Trophoblast cell (in vitro differentiated cells and primary cell): ENCODE data around the gene DLGAP1.

ENCODE experiments used
- DNase-seq, 2 donors: peaks; one replicate each; pipeline ENCODE4 v3.0.0-alpha.2; 2016
- H2AFZ ChIP-seq: 2 replicates; pipeline ENCODE4 v1.6.1; 2013; ENCODE audit warnings: low read length, moderate library complexity, mild to moderate bottlenecking; ENCODE audit not compliant: insufficient read depth, poor library complexity
- H2AK5ac ChIP-seq: 2 replicates; pipeline ENCODE4 v1.6.1; 2013; ENCODE audit warnings: mild to moderate bottlenecking, low read length
- H2BK120ac ChIP-seq: 2 replicates; pipeline ENCODE4 v1.6.1; 2013; ENCODE audit warnings: low read length, mild to moderate bottlenecking, moderate library complexity; ENCODE audit not compliant: insufficient read depth, poor library complexity
- H2BK12ac ChIP-seq: 2 replicates; pipeline ENCODE4 v1.6.1; 2013; ENCODE audit warnings: mild to moderate bottlenecking, low read length, moderate library complexity
- H2BK5ac ChIP-seq: 2 replicates; pipeline ENCODE4 v1.6.1; 2013; ENCODE audit warnings: low read length, low read depth, moderate library complexity, mild to moderate bottlenecking; ENCODE audit not compliant: poor library complexity
- H3K14ac ChIP-seq: 2 replicates; pipeline ENCODE4 v1.6.1; 2013; ENCODE audit warnings: mild to moderate bottlenecking, low read length
- H3K18ac ChIP-seq: 2 replicates; pipeline ENCODE4 v1.6.1; 2013; ENCODE audit warnings: mild to moderate bottlenecking, low read length
- H3K23ac ChIP-seq: 2 replicates; pipeline ENCODE4 v1.6.1; 2013; ENCODE audit warnings: low read length
- H3K27ac ChIP-seq: 2 replicates; pipeline ENCODE4 v1.5.1; 2013; ENCODE audit warnings: low read depth, mild to moderate bottlenecking, inconsistent platforms, low read length, moderate library complexity
- H3K27me3 ChIP-seq: 2 replicates; pipeline ENCODE4 v1.6.1; 2013; ENCODE audit warnings: inconsistent platforms, mild to moderate bottlenecking, low read length, moderate library complexity; ENCODE audit not compliant: insufficient read depth
- H3K36me3 ChIP-seq, 2 experiments: 1 replicate in 1 of 2; 2 replicates in 1 of 2; pipeline ENCODE4 v1.6.1; 2013; ENCODE audit warnings: low read length in 2 of 2, mild to moderate bottlenecking in 2 of 2, moderate library complexity in 1 of 2; ENCODE audit not compliant: insufficient read depth in 2 of 2, control insufficient read depth in 1 of 2
- H3K4ac ChIP-seq: 2 replicates; pipeline ENCODE4 v1.6.1; 2013; ENCODE audit warnings: low read depth, mild to moderate bottlenecking, low read length, moderate library complexity
- H3K4me1 ChIP-seq, 2 experiments: 1 replicate in 1 of 2; 2 replicates in 1 of 2; pipeline ENCODE4 v1.6.1; 2013; ENCODE audit warnings: low read length in 2 of 2, mild to moderate bottlenecking in 2 of 2, moderate library complexity in 1 of 2; ENCODE audit not compliant: insufficient read depth in 2 of 2, control insufficient read depth in 1 of 2
- H3K4me2 ChIP-seq: 2 replicates; pipeline ENCODE4 v1.6.1; 2013; ENCODE audit warnings: inconsistent platforms, mild to moderate bottlenecking, low read length, moderate library complexity
- H3K4me3 ChIP-seq: 2 replicates; pipeline ENCODE4 v1.5.1; 2013; ENCODE audit warnings: mild to moderate bottlenecking, low read depth, low read length, inconsistent platforms
- H3K79me1 ChIP-seq: one replicate; pipeline ENCODE4 v1.6.1; 2013; ENCODE audit warnings: low read length
- H3K79me2 ChIP-seq: 2 replicates; pipeline ENCODE4 v1.6.1; 2013; ENCODE audit warnings: low read length, mild to moderate bottlenecking; ENCODE audit not compliant: control insufficient read depth, insufficient read depth, poor library complexity
- H3K9ac ChIP-seq: 2 replicates; pipeline ENCODE4 v1.6.1; 2013; ENCODE audit warnings: mild to moderate bottlenecking, low read length
- H3K9me3 ChIP-seq: 2 replicates; pipeline ENCODE4 v1.6.1; 2013; ENCODE audit warnings: low read depth, mild to moderate bottlenecking, control low read depth, inconsistent platforms, low read length; ENCODE audit not compliant: insufficient read depth
- H4K12ac ChIP-seq: 2 replicates; pipeline ENCODE4 v1.6.1; 2013; ENCODE audit warnings: low read depth, mild to moderate bottlenecking, low read length, moderate library complexity
- H4K8ac ChIP-seq: 2 replicates; pipeline ENCODE4 v1.6.1; 2013; ENCODE audit warnings: low read depth, mild to moderate bottlenecking, low read length, moderate library complexity
- H4K91ac ChIP-seq: one replicate; pipeline ENCODE4 v1.6.1; 2013; ENCODE audit warnings: low read depth, mild to moderate bottlenecking, low read length, moderate library complexity
- WGBS: extraction: QIAGEN DNeasy Blood & Tissue Kit; methylation state at CpG from one replicate; pipeline ENCODE4 v1.1.7; 2013; ENCODE audit warnings: missing lambda C conversion rate; ENCODE audit not compliant: insufficient read length, insufficient coverage; ENCODE audit errors: extremely low coverage; 5-methylcytosine and 5-hydroxymethylcytosine counted together

Gene DLGAP1

GRCh38 chr18:3950668-3951404 lies 504.3 kb downstream of the DLGAP1 start:
- WGBS: no CpG with 5 or more reads among the region's 3 CpGs
- no peak overlapping the region for H4K8ac ChIP-seq
- no peak overlapping the region for H3K9ac ChIP-seq

GRCh38 chr18:3948958-3949357 lies 506.1 kb downstream of the DLGAP1 start:
- Histone ChIP-seq H3K79me1 (no peaks in the 10 kb centered on the region), H3K4me3 (no peak overlapping the region), H4K12ac (no peak overlapping the region), H3K9me3 (no peaks in the 10 kb centered on the region), H4K8ac (no peak overlapping the region), H3K27me3 (no peaks in the 10 kb centered on the region), H2AFZ (no peak overlapping the region), H2BK12ac (no peak overlapping the region), H3K18ac (no peak overlapping the region), H3K79me2 (no peaks in the 10 kb centered on the region), H3K23ac (no peak overlapping the region), H2BK120ac (no peak overlapping the region), H2AK5ac (no peak overlapping the region), H2BK5ac (no peak overlapping the region), H3K4ac (no peak overlapping the region), H3K14ac (no peak overlapping the region), H3K4me2 (no peak overlapping the region), H3K9ac (no peak overlapping the region), H3K27ac (no peak overlapping the region), H3K36me3 (no peaks in the 10 kb centered on the region), H3K4me1 (no peaks in the 10 kb centered on the region), H4K91ac (no peak overlapping the region)
- no peak for DNase-seq

More at GRCh38 chr18:3950668-3951404, 504.3 kb downstream of the DLGAP1 start:
- Histone ChIP-seq H3K23ac (no peak overlapping the region), H3K79me1 (no peaks in the 10 kb centered on the region), H2BK5ac (no peak overlapping the region), H2AK5ac (no peak overlapping the region), H3K36me3 (no peaks in the 10 kb centered on the region), H3K14ac (no peak overlapping the region), H3K18ac (no peak overlapping the region), H3K27me3 (no peaks in the 10 kb centered on the region), H3K4me2 (no peak overlapping the region), H2AFZ (no peak overlapping the region), H3K27ac (no peak overlapping the region), H4K12ac (no peak overlapping the region), H2BK12ac (no peak overlapping the region), H4K91ac (no peak overlapping the region), H2BK120ac (no peak overlapping the region), H3K4me1 (no peaks in the 10 kb centered on the region), H3K79me2 (no peaks in the 10 kb centered on the region), H3K4me3 (no peak overlapping the region), H3K4ac (no peak overlapping the region), H3K9me3 (no peaks in the 10 kb centered on the region)
- no peak for DNase-seq

GRCh38 chr18:3947383-3947782 lies 507.7 kb downstream of the DLGAP1 start:
- H3K4me2 ChIP-seq: no peak overlapping the region
- H3K27me3 ChIP-seq: no peaks in the 10 kb centered on the region
- H3K18ac ChIP-seq: no peak overlapping the region

GRCh38 chr18:3935305-3935704 lies 519.8 kb downstream of the DLGAP1 start:
- Histone ChIP-seq H4K91ac (no peak overlapping the region), H3K4me3 (no peak overlapping the region), H4K8ac (no peak overlapping the region), H3K4ac (no peak overlapping the region), H2AFZ (no peak overlapping the region), H3K27ac (no peak overlapping the region), H3K79me2 (no peaks in the 10 kb centered on the region), H3K23ac (no peak overlapping the region), H3K18ac (no peak overlapping the region), H4K12ac (no peak overlapping the region), H2BK5ac (no peak overlapping the region), H2BK12ac (no peak overlapping the region), H2AK5ac (no peak overlapping the region), H3K9ac (no peak overlapping the region), H3K79me1 (no peaks in the 10 kb centered on the region), H2BK120ac (no peak overlapping the region), H3K9me3 (no peaks in the 10 kb centered on the region), H3K14ac (no peak overlapping the region), H3K4me1 (no peaks in the 10 kb centered on the region), H3K4me2 (no peak overlapping the region), H3K27me3 (no peaks in the 10 kb centered on the region), H3K36me3 (no peaks in the 10 kb centered on the region)
- no peak for DNase-seq
- WGBS: no CpG with 5 or more reads among the region's 1 CpG

More at GRCh38 chr18:3947383-3947782, 507.7 kb downstream of the DLGAP1 start:
- Histone ChIP-seq H4K91ac (no peak overlapping the region), H3K4ac (no peak overlapping the region), H3K9me3 (no peaks in the 10 kb centered on the region), H3K27ac (no peak overlapping the region), H3K23ac (no peak overlapping the region), H2BK5ac (no peak overlapping the region), H4K12ac (no peak overlapping the region), H2BK120ac (no peak overlapping the region), H3K4me3 (no peak overlapping the region), H3K79me2 (no peaks in the 10 kb centered on the region), H2AFZ (no peak overlapping the region), H2BK12ac (no peak overlapping the region), H3K36me3 (no peaks in the 10 kb centered on the region), H3K4me1 (no peaks in the 10 kb centered on the region), H3K9ac (no peak overlapping the region), H3K79me1 (no peaks in the 10 kb centered on the region), H3K14ac (no peak overlapping the region), H2AK5ac (no peak overlapping the region), H4K8ac (no peak overlapping the region)
- WGBS: no CpG with 5 or more reads among the region's 3 CpGs
- no peak for DNase-seq
